HCT116 (cell line): ENCODE results near the gene TMEM144. TPM values are rescaled to one million over a fixed set of nuclear protein-coding genes. Genes with fewer than 3 reads are reported as not detected.
"Not testable (repeated sequence)": the region's sequence is repeated elsewhere in the genome, so short reads cannot be mapped to it uniquely, and the experiment has no call there.

Experiments used
- ATAC-seq: fragments of 200-7000 bp; cut with Tn5 transposase; 2 replicates; pipeline ENCODE4 v1.9.1; 2020; ENCODE audit warnings: mild to moderate bottlenecking, moderate library complexity
- BruUV-seq: library from RNA; stranded (reverse); fragments of 400-500 nt; replicated peaks from 2 replicates; lab custom pipeline; 2021; lab: Mats Ljungman, UMichigan
- CTCF ChIA-PET: fragments of 300-600 bp; sonication (Branson Sonifier 250); formaldehyde crosslinking; loops from one replicate; lab custom pipeline; 2021; ENCODE audit warnings: antibody characterized with exemption; lab: Charles Lee
- POLR2A ChIA-PET: fragments of 300-600, 350-600 bp; sonication (Branson Sonifier 250); formaldehyde crosslinking; loops from one replicate; lab custom pipeline; 2021; ENCODE audit warnings: antibody characterized with exemption; lab: Charles Lee
- RAD21 ChIA-PET, 2 experiments: fragments of 300-600 bp; sonication (Branson Sonifier 250); formaldehyde crosslinking; loops; one replicate each; lab custom pipeline; 2023; ENCODE audit warnings: low total read pairs in 2 of 2; ENCODE audit not compliant: uncharacterized antibody in 2 of 2, unreplicated experiment in 2 of 2, low non-redundant PET in 1 of 2; lab: Charles Lee
- DNase-seq: peaks from one replicate; pipeline ENCODE4 v3.0.0-alpha.2; 2010; ENCODE audit warnings: low read depth, low spot score
- H2AFZ ChIP-seq: fragments of 200-600 bp; shearing (Covaris generic), sonication (generic); 2 replicates; pipeline ENCODE4 v1.6.1; 2017; ENCODE audit warnings: low read depth, mixed run types, mixed read lengths, antibody characterized with exemption, low read length; ENCODE audit not compliant: poor library complexity, severe bottlenecking
- H3K27ac ChIP-seq: 2 replicates; pipeline ENCODE4 v1.5.1; 2012; ENCODE audit warnings: low read depth, low read length
- H3K27me3 ChIP-seq: fragments of 200-600 bp; sonication (generic); 2 replicates; pipeline ENCODE4 v1.6.1; 2016; ENCODE audit warnings: mixed run types, low read length, mixed read lengths; ENCODE audit not compliant: insufficient read depth
- H3K36me3 ChIP-seq, 2 experiments: fragments of 200-500 bp in 1 of 2; fragments of 200-600 bp in 1 of 2; sonication (Bioruptor generic) in 1 of 2; sonication (generic) in 1 of 2; 2 replicates each; pipeline versions ENCODE4 v1.5.1 to v1.6.1; 2014 to 2016; ENCODE audit warnings: low read length in 2 of 2, inconsistent platforms in 1 of 2, mixed read lengths in 1 of 2, mixed run types in 1 of 2; ENCODE audit not compliant: insufficient read depth in 2 of 2, control insufficient read depth in 1 of 2
- H3K4me1 ChIP-seq, 2 experiments: fragments of 200-600 bp in 1 of 2; sonication (generic) in 1 of 2; 2 replicates each; pipeline versions ENCODE4 v1.5.1 to v1.6.1; 2012 to 2017; ENCODE audit warnings: low read length in 2 of 2, inconsistent platforms in 1 of 2, mild to moderate bottlenecking in 1 of 2, mixed read lengths in 1 of 2, mixed run types in 1 of 2, moderate library complexity in 1 of 2; ENCODE audit not compliant: insufficient read depth in 2 of 2, control insufficient read depth in 1 of 2
- H3K4me2 ChIP-seq: fragments of 200-600 bp; sonication (generic); 2 replicates; pipeline ENCODE4 v1.6.1; 2017; ENCODE audit warnings: mixed run types, low read length, mixed read lengths
- H3K4me3 ChIP-seq, 2 experiments: fragments of 200-600 bp in 1 of 2; sonication (generic) in 1 of 2; replicated peaks in 1 of 2; 2 replicates each; pipeline ENCODE4 v1.5.1; 2011 to 2016; ENCODE audit warnings: low read length in 2 of 2, control low read depth in 1 of 2, low read depth in 1 of 2, mild to moderate bottlenecking in 1 of 2, mixed read lengths in 1 of 2, mixed run types in 1 of 2
- H3K79me2 ChIP-seq: fragments of 200-600 bp; sonication (generic); 2 replicates; pipeline ENCODE4 v1.6.1; 2017; ENCODE audit warnings: mild to moderate bottlenecking, mixed run types, low read length, moderate library complexity, mixed read lengths; ENCODE audit not compliant: insufficient read depth
- H3K9ac ChIP-seq: fragments of 200-600 bp; sonication (generic); 2 replicates; pipeline ENCODE4 v1.6.1; 2016; ENCODE audit warnings: low read length, mixed read lengths
- H3K9me2 ChIP-seq: fragments of 200-600 bp; sonication (generic), shearing (Covaris generic); 2 replicates; pipeline ENCODE4 v1.6.1; 2017; ENCODE audit warnings: mixed run types, mild to moderate bottlenecking, moderate library complexity; ENCODE audit not compliant: insufficient read depth
- H3K9me3 ChIP-seq, 2 experiments: fragments of 200-500 bp in 1 of 2; fragments of 200-600 bp in 1 of 2; sonication (Bioruptor generic) in 1 of 2; sonication (generic) in 1 of 2; 2 replicates each; pipeline ENCODE4 v1.6.1; 2014 to 2017; ENCODE audit warnings: low read length in 2 of 2, mixed read lengths in 2 of 2, inconsistent platforms in 1 of 2, low read depth in 1 of 2, mild to moderate bottlenecking in 1 of 2, mixed run types in 1 of 2, moderate library complexity in 1 of 2; ENCODE audit not compliant: control insufficient read depth in 1 of 2, insufficient read depth in 1 of 2
- H4K20me1 ChIP-seq: fragments of 200-600 bp; sonication (generic), shearing (Covaris generic); 2 replicates; pipeline ENCODE4 v1.6.1; 2017; ENCODE audit warnings: mixed run types, mild to moderate bottlenecking, moderate library complexity; ENCODE audit not compliant: insufficient read depth
- CEBPB ChIP-seq: IDR thresholded peaks from 2 replicates; pipeline ENCODE4 v1.6.1; 2012; ENCODE audit warnings: low read depth
- EGR1 ChIP-seq: IDR thresholded peaks from 2 replicates; pipeline ENCODE4 v1.6.1; 2012; ENCODE audit warnings: low read depth
- ELF1 ChIP-seq: IDR thresholded peaks from 2 replicates; pipeline ENCODE4 v1.6.1; 2012; ENCODE audit warnings: low read depth, borderline replicate concordance
- EZH2 ChIP-seq: fragments of 200-600 bp; sonication (generic); IDR thresholded peaks from 2 replicates; pipeline ENCODE4 v1.6.1; 2017; ENCODE audit warnings: antibody characterized with exemption, mixed run types
- EZH2phosphoT487 ChIP-seq: fragments of 200-600 bp; IDR thresholded peaks from 2 replicates; pipeline ENCODE4 v1.6.1; 2018; ENCODE audit warnings: antibody characterized with exemption, borderline replicate concordance
- FOSL1 ChIP-seq: IDR thresholded peaks from 2 replicates; pipeline ENCODE4 v1.6.1; 2012; ENCODE audit warnings: low read depth
- POLR2A ChIP-seq: IDR thresholded peaks from 2 replicates; pipeline ENCODE4 v1.7.0; 2011; ENCODE audit warnings: borderline replicate concordance; ENCODE audit not compliant: insufficient read depth, insufficient read length; ENCODE audit errors: extremely low read depth
- POLR2AphosphoS5 ChIP-seq: IDR thresholded peaks from 2 replicates; pipeline ENCODE4 v1.6.1; 2011; ENCODE audit warnings: mild to moderate bottlenecking, low read depth, low read length, moderate library complexity
- RAD21 ChIP-seq: IDR thresholded peaks from 2 replicates; pipeline ENCODE4 v1.6.1; 2012; ENCODE audit warnings: low read depth, mild to moderate bottlenecking
- SP1 ChIP-seq: IDR thresholded peaks from 2 replicates; pipeline ENCODE4 v1.6.1; 2012; ENCODE audit warnings: low read depth
- TCF7L2 ChIP-seq: IDR thresholded peaks from 2 replicates; pipeline ENCODE4 v1.7.0; 2011; ENCODE audit warnings: borderline replicate concordance, inconsistent platforms; ENCODE audit not compliant: insufficient read depth, insufficient read length; ENCODE audit errors: extremely low read depth
- YY1 ChIP-seq: IDR thresholded peaks from 2 replicates; pipeline ENCODE4 v1.6.1; 2011; ENCODE audit warnings: low read length, low read depth, moderate library complexity, mild to moderate bottlenecking; ENCODE audit not compliant: insufficient replicate concordance; ENCODE audit errors: extremely low read depth
- ZFX ChIP-seq: fragments of 450-650 bp; IDR thresholded peaks from 2 replicates; pipeline ENCODE4 v1.6.1; 2017
- ZNF274 ChIP-seq: fragments of 200-500 bp; sonication (Bioruptor generic); IDR thresholded peaks from 2 replicates; pipeline ENCODE4 v1.6.1; 2014; ENCODE audit warnings: mild to moderate bottlenecking, low read depth, low read length, inconsistent platforms
- intact Hi-C: fragments of 100-400 bp; cut with micrococcal nuclease; formaldehyde crosslinking; loops from 2 replicates; pipeline ENCODE4 v1.10.0; 2022
- total RNA-seq: library from RNA; stranded (reverse); gene quantifications from one replicate; pipeline ENCODE4 v1.2.1, GENCODE V29; 2021; ENCODE audit not compliant: unreplicated experiment
- TF ChIP-seq, protein P1 (sequence below): IDR thresholded peaks from 2 replicates; pipeline ENCODE4 v1.6.1; 2011; ENCODE audit warnings: mild to moderate bottlenecking, low read length, moderate library complexity; ENCODE audit not compliant: insufficient replicate concordance; ENCODE audit errors: extremely low read depth
- TF ChIP-seq, protein P2 (sequence below): IDR thresholded peaks from 2 replicates; pipeline ENCODE4 v1.6.1; 2012; ENCODE audit warnings: low read depth
- TF ChIP-seq, protein P3 (sequence below): IDR thresholded peaks from 2 replicates; pipeline ENCODE4 v1.6.1; 2012
- TF ChIP-seq, protein P4 (sequence below): IDR thresholded peaks from 2 replicates; pipeline ENCODE4 v1.6.1; 2012

Gene TMEM144
- total RNA-seq, 1 experiment from 2014 or later = 12.9 TPM

DNA sequence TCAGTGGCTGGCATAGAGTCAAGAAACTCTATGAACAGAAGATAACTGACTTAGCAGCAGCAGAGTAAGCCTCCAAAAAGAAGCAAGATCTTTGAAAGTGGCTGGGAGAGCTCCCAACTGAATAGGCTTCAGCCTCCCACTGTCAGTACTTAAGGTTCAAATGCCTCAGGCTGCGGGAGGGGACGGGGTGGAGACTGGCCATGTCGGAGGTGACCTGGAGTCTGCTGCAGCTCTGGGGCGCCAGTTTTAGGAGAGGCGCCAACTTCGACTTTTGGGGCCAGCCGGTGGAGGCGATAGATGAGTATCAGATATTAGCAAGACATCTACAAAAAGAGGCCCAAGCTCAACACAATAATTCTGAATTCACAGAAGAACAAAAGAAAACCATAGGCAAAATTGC is 67.3 kb downstream of the TMEM144 start:
- RAD21 ChIA-PET = no interaction called here
- Histone ChIP-seq H4K20me1 (no peaks in the 10 kb centered on the region), H2AFZ (no peak overlapping the region), H3K9me2 (no peaks in the 10 kb centered on the region), H3K4me1 (peaks cover 0 to 7% of the 10 kb centered on the region in 2 experiments; a peak in 2 of 4 replicates), H3K9ac (no peak overlapping the region), H3K79me2 (no peaks in the 10 kb centered on the region), H3K27ac (no peak overlapping the region), H3K9me3 (no peaks in the 10 kb centered on the region), H3K36me3 (no peaks in the 10 kb centered on the region), H3K4me2 (no peak overlapping the region), H3K27me3 (no peaks in the 10 kb centered on the region), H3K4me3 (no peak overlapping the region)
- DNase-seq = no peak
- intact Hi-C loops = no loop called here
- POLR2A ChIA-PET = no interaction called here
- no peak for ATAC-seq
- no TSS peak for BruUV-seq
- CTCF ChIA-PET = no interaction called here
- TF ChIP-seq EGR1 (no peak), SP1 (no peak), ELF1 (no peak), EZH2 (no peak), CEBPB (no peak), POLR2AphosphoS5 (no peak), YY1 (no peak), POLR2A (no peak), FOSL1 (no peak), RAD21 (no peak), TCF7L2 (no peak), ZNF274 (no peak), ZFX (no peak), EZH2phosphoT487 (no peak)
- TF ChIP-seq, protein P1, sequence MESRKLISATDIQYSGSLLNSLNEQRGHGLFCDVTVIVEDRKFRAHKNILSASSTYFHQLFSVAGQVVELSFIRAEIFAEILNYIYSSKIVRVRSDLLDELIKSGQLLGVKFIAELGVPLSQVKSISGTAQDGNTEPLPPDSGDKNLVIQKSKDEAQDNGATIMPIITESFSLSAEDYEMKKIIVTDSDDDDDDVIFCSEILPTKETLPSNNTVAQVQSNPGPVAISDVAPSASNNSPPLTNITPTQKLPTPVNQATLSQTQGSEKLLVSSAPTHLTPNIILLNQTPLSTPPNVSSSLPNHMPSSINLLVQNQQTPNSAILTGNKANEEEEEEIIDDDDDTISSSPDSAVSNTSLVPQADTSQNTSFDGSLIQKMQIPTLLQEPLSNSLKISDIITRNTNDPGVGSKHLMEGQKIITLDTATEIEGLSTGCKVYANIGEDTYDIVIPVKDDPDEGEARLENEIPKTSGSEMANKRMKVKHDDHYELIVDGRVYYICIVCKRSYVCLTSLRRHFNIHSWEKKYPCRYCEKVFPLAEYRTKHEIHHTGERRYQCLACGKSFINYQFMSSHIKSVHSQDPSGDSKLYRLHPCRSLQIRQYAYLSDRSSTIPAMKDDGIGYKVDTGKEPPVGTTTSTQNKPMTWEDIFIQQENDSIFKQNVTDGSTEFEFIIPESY = no peak
- TF ChIP-seq, protein P2, sequence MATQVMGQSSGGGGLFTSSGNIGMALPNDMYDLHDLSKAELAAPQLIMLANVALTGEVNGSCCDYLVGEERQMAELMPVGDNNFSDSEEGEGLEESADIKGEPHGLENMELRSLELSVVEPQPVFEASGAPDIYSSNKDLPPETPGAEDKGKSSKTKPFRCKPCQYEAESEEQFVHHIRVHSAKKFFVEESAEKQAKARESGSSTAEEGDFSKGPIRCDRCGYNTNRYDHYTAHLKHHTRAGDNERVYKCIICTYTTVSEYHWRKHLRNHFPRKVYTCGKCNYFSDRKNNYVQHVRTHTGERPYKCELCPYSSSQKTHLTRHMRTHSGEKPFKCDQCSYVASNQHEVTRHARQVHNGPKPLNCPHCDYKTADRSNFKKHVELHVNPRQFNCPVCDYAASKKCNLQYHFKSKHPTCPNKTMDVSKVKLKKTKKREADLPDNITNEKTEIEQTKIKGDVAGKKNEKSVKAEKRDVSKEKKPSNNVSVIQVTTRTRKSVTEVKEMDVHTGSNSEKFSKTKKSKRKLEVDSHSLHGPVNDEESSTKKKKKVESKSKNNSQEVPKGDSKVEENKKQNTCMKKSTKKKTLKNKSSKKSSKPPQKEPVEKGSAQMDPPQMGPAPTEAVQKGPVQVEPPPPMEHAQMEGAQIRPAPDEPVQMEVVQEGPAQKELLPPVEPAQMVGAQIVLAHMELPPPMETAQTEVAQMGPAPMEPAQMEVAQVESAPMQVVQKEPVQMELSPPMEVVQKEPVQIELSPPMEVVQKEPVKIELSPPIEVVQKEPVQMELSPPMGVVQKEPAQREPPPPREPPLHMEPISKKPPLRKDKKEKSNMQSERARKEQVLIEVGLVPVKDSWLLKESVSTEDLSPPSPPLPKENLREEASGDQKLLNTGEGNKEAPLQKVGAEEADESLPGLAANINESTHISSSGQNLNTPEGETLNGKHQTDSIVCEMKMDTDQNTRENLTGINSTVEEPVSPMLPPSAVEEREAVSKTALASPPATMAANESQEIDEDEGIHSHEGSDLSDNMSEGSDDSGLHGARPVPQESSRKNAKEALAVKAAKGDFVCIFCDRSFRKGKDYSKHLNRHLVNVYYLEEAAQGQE = no peak
- TF ChIP-seq, protein P3, sequence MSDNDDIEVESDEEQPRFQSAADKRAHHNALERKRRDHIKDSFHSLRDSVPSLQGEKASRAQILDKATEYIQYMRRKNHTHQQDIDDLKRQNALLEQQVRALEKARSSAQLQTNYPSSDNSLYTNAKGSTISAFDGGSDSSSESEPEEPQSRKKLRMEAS = no peak
- TF ChIP-seq, protein P4, sequence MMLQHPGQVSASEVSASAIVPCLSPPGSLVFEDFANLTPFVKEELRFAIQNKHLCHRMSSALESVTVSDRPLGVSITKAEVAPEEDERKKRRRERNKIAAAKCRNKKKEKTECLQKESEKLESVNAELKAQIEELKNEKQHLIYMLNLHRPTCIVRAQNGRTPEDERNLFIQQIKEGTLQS = no peak

DNA sequence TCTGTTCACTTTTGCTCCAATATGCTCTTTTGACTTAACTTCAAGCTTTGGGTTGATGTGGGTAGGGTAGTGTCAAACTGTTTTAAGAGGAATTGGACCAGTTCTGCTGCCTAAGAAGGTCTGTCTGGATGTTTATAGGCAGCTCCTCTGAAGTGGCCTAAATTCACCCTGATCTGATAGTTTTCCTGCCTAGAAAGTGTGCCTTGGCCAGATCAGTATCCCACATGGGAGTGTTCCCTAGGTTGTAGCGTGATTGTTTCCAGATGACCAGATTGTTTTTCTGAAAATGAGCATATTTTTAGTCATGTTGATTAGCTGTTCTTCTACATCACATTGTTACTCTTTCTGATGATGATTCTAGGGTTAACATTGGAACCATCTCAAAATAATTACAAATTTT is 68.8 kb downstream of the TMEM144 start:
- intact Hi-C loops, H3K4me1 ChIP-seq, POLR2A ChIA-PET, H3K9ac ChIP-seq, H3K27ac ChIP-seq, RAD21 ChIA-PET, DNase-seq, H3K79me2 ChIP-seq, ATAC-seq, H3K4me2 ChIP-seq, H3K4me3 ChIP-seq, H3K27me3 ChIP-seq, H4K20me1 ChIP-seq, BruUV-seq, H3K9me3 ChIP-seq, H2AFZ ChIP-seq, H3K9me2 ChIP-seq, CTCF ChIA-PET, H3K36me3 ChIP-seq: not testable (repeated sequence)
